MM.1S (cell line): ENCODE data around the gene DUSP15.
A peak's percentile ranks its signal among the peaks of the same experiment; 100 is the strongest.

ENCODE experiments used
- DNase-seq: peaks from one replicate; pipeline ENCODE4 v3.0.0-alpha.2; 2015
- H2AFZ ChIP-seq: fragments of 300-600 bp; sonication (generic); 2 replicates; pipeline ENCODE4 v1.6.0; 2016; ENCODE audit warnings: antibody characterized with exemption, low read length
- H3F3A ChIP-seq: fragments of 300-600 bp; sonication (generic); 2 replicates; pipeline ENCODE4 v1.6.1; 2016; ENCODE audit warnings: mild to moderate bottlenecking, antibody characterized with exemption, low read length, moderate library complexity, mixed read lengths; ENCODE audit not compliant: insufficient read depth
- H3K27ac ChIP-seq: fragments of 300-600 bp; sonication (generic); 2 replicates; pipeline ENCODE4 v1.5.1; 2016; ENCODE audit warnings: mild to moderate bottlenecking, low read length
- H3K27me3 ChIP-seq: fragments of 300-600 bp; sonication (generic); replicated peaks from 2 replicates; pipeline ENCODE4 v1.6.0; 2016; ENCODE audit warnings: low read length; ENCODE audit not compliant: insufficient read depth
- H3K36me3 ChIP-seq: fragments of 300-600 bp; sonication (generic); replicated peaks from 2 replicates; pipeline ENCODE4 v1.6.1; 2016; ENCODE audit warnings: mild to moderate bottlenecking, low read length, mixed read lengths; ENCODE audit not compliant: insufficient read depth
- H3K4me1 ChIP-seq: fragments of 300-600 bp; sonication (generic); 2 replicates; pipeline ENCODE4 v1.6.1; 2016; ENCODE audit warnings: low read length, mixed read lengths
- H3K4me2 ChIP-seq: fragments of 300-600 bp; sonication (generic); 2 replicates; pipeline ENCODE4 v1.6.0; 2016; ENCODE audit warnings: low read depth, low read length
- H3K4me3 ChIP-seq: fragments of 300-600 bp; sonication (generic); 2 replicates; pipeline ENCODE4 v1.5.1; 2016; ENCODE audit warnings: low read length, mixed read lengths
- H3K79me2 ChIP-seq: fragments of 300-600 bp; sonication (generic); 2 replicates; pipeline ENCODE4 v1.6.1; 2016; ENCODE audit warnings: mixed run types, low read length, mixed read lengths
- H3K9ac ChIP-seq: fragments of 300-600 bp; sonication (generic); 2 replicates; pipeline ENCODE4 v1.6.1; 2016; ENCODE audit warnings: low read length, mixed read lengths
- H3K9me2 ChIP-seq: fragments of 300-600 bp; sonication (generic); replicated peaks from 2 replicates; pipeline ENCODE4 v1.6.1; 2016; ENCODE audit warnings: mild to moderate bottlenecking, low read length, mixed read lengths; ENCODE audit not compliant: insufficient read depth
- H3K9me3 ChIP-seq: fragments of 300-600 bp; sonication (generic); replicated peaks from 2 replicates; pipeline ENCODE4 v1.6.1; 2016; ENCODE audit warnings: mild to moderate bottlenecking, low read length, mixed read lengths; ENCODE audit not compliant: insufficient read depth
- H4K20me1 ChIP-seq: fragments of 300-600 bp; sonication (generic); 2 replicates; pipeline ENCODE4 v1.6.1; 2016; ENCODE audit warnings: mild to moderate bottlenecking, low read length, moderate library complexity, mixed read lengths; ENCODE audit not compliant: insufficient read depth
- CTCF ChIP-seq: fragments of 300-600 bp; sonication (generic); IDR thresholded peaks from 2 replicates; pipeline ENCODE4 v1.5.1; 2016; ENCODE audit warnings: antibody characterized with exemption, low read length, mixed read lengths
- EZH2 ChIP-seq: fragments of 300-600 bp; sonication (generic); optimal IDR thresholded peaks from 2 replicates; pipeline ENCODE3; 2017; ENCODE audit warnings: low read depth, mild to moderate bottlenecking, antibody characterized with exemption, low read length, mixed read lengths
- EZH2phosphoT487 ChIP-seq: fragments of 300-600 bp; sonication (generic); IDR thresholded peaks from 2 replicates; pipeline ENCODE4 v1.6.1; 2018; ENCODE audit warnings: antibody characterized with exemption, low read length

The DUSP15 gene

GRCh38 chr20:31879143-31879987, 9.0 kb upstream of the DUSP15 start:
- Histone ChIP-seq H3K36me3 (no peaks in the 10 kb centered on the region), H3K9me2 (no peaks in the 10 kb centered on the region), H3K27me3 (peaks cover 75% of the 10 kb centered on the region), H3K9ac (no peak overlapping the region; the same call in 1 of the 2 replicates), H3K9me3 (no peaks in the 10 kb centered on the region), H3K4me2 (peak overlapping the region; percentile 85), H3K4me3 (peak overlapping the region; percentile 60), H3K79me2 (no peaks in the 10 kb centered on the region), H3K4me1 (no peaks in the 10 kb centered on the region), H3F3A (no peaks in the 10 kb centered on the region), H2AFZ (peak overlapping the region; percentile 81), H4K20me1 (no peaks in the 10 kb centered on the region), H3K27ac (no peak overlapping the region)
- no peak for TF ChIP-seq EZH2phosphoT487
- no peak for TF ChIP-seq EZH2
- TF ChIP-seq CTCF, result no peak
- peak; percentile 73 for DNase-seq

- peaks cover 81% of the 10 kb centered on the region for H3K27me3 ChIP-seq
- no peaks in the 10 kb centered on the region for H3K4me1 ChIP-seq
- no peak for TF ChIP-seq EZH2phosphoT487
- no peak for TF ChIP-seq EZH2
- no peak for TF ChIP-seq CTCF
- no peaks in the 10 kb centered on the region for H3F3A ChIP-seq
- H3K4me3 ChIP-seq, result no peak overlapping the region
- no peak overlapping the region for H2AFZ ChIP-seq
- H4K20me1 ChIP-seq, result no peaks in the 10 kb centered on the region
- no peaks in the 10 kb centered on the region for H3K9me2 ChIP-seq
- no peaks in the 10 kb centered on the region for H3K9me3 ChIP-seq
- no peak overlapping the region for H3K27ac ChIP-seq
- no peak overlapping the region for H3K9ac ChIP-seq
- no peak for DNase-seq
- no peaks in the 10 kb centered on the region for H3K36me3 ChIP-seq
- H3K4me2 ChIP-seq, result no peak overlapping the region
- no peaks in the 10 kb centered on the region for H3K79me2 ChIP-seq
Observed at GRCh38 chr20:31877684-31878083, 7.4 kb upstream of the DUSP15 start.

GRCh38 chr20:31875671-31876070, 5.3 kb upstream of the DUSP15 start:
- Histone ChIP-seq H3K4me1 (no peaks in the 10 kb centered on the region), H3F3A (no peaks in the 10 kb centered on the region), H2AFZ (no peak overlapping the region), H4K20me1 (no peaks in the 10 kb centered on the region), H3K27ac (no peak overlapping the region), H3K4me2 (no peak overlapping the region), H3K4me3 (no peak overlapping the region), H3K9me3 (no peaks in the 10 kb centered on the region), H3K36me3 (no peaks in the 10 kb centered on the region), H3K27me3 (peaks cover 81% of the 10 kb centered on the region), H3K9ac (no peak overlapping the region), H3K9me2 (no peaks in the 10 kb centered on the region), H3K79me2 (no peaks in the 10 kb centered on the region)
- TF ChIP-seq CTCF, result no peak
- TF ChIP-seq EZH2phosphoT487, result no peak
- TF ChIP-seq EZH2, result no peak
- no peak for DNase-seq
